Measurements from ENCODE around the gene ERI3. TPM values are rescaled to one million over a fixed set of nuclear protein-coding genes. Genes with fewer than 3 reads are reported as not detected.

ERI3 gene
- total RNA-seq, 1 donor from 2014 or later: 40.6 TPM

DNA sequence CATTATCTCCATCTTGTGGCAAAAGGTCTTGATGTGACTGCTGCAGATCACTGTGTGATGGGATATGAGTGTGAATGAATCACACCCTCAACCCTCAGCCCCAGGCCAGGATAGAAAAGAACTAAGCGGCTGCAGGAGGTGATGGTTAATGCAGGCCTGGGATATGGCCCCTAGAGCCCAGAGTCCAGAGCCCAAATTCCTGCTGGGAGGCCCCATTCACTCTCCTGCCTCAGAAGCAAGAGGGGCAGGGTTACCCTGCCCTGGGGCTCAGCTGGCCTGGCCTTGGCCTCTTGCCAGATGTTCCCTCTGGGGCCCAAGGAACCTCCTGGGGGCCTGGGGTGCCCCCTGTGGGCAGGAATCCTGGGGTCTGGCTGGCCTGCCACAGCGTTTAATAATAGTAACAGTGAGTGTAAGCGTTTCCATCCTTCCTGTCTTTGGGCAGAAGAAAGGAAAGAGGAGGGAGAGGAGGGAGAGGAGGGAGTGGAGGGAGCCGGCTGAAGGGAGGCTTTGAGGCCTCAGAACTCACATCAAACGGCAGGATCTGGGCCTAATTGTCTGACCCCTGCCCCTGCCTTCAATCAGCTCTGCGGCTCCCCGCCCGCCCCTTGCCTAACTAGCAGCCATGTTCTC lies 115.6 kb downstream of the ERI3 start:
- Mint-ChIP-seq H3K4me1 (ENCODE audit: low read depth) (peaks cover 4% of the 10 kb centered on the region), H3K9me3 (no peaks in the 10 kb centered on the region), H3K27me3 (ENCODE audit: low read depth) (no peaks in the 10 kb centered on the region), H3K36me3 (ENCODE audit: low read depth) (no peaks in the 10 kb centered on the region), H3K4me3 (ENCODE audit: low read depth) (no peak overlapping the region), H3K27ac (no peak overlapping the region)
- intact Hi-C loops (cut with micrococcal nuclease): no loop called here
- no peak for DNase-seq (ENCODE audit: low spot score)

DNA sequence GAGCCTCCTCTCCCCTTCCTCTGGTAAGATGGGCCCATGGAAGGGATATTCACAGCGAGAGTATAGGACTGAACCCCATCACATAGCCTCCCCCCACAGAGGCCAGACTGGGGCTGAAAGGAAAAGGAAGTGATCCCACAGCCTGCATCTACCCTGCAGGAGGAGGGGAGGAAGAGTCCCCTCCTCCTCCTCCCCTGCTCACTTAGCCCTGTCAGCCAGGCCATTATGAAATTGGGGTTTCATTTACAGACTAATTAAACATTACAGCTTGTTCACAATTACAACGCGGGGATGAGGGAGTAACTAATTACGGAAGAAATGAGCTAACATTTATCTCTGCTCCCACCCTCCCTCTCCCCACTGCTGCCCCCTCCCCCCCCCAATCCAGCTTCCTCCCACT lies 116.4 kb downstream of the ERI3 start:
- no peak overlapping the region for H3K27ac Mint-ChIP-seq
- peaks cover 4% of the 10 kb centered on the region for H3K4me1 Mint-ChIP-seq (ENCODE audit: low read depth)
- intact Hi-C loops (cut with micrococcal nuclease): no loop called here
- H3K36me3 Mint-ChIP-seq (ENCODE audit: low read depth): no peaks in the 10 kb centered on the region
- no peaks in the 10 kb centered on the region for H3K9me3 Mint-ChIP-seq
- no peak for DNase-seq (ENCODE audit: low spot score)
- H3K4me3 Mint-ChIP-seq (ENCODE audit: low read depth): no peak overlapping the region
- no peaks in the 10 kb centered on the region for H3K27me3 Mint-ChIP-seq (ENCODE audit: low read depth)

DNA sequence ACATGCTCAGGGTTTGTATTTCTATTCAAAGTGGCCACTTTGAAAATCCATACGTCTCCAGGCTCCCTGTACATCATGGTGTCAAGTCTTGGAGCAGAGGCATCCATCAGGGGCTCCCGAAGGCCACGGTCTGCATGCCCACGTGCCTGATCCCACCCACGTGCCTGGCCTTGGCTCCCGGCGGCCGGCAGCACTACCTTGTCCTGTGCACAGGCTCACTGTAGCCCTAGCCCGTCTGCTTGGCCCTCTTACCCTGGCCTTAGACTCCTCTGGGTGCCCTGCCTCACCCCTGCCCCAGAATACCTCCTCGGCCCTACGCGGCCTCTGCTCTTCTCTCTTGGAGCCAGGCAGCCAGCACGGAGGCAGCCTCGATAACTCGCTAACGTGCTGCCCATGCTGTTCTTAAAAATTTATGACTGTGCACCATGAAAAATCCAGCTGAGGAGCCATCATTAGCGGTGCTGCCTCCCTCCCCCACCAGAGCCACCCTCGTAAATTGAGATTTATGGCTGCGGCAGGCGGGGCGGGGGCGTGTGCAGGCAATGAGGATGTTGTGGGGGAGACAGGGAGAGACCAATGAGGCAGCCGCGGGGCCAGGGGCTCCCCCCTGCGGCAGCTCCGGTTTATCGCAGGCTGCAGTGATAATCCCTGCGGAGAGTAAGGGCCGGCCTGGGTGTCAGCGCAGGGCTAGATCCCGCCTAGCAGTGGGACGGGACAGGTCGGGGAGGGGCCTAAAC lies 117.2 kb downstream of the ERI3 start:
- peaks cover 4% of the 10 kb centered on the region for H3K4me1 Mint-ChIP-seq (ENCODE audit: low read depth)
- H3K27ac Mint-ChIP-seq: no peak overlapping the region
- H3K4me3 Mint-ChIP-seq (ENCODE audit: low read depth): no peak overlapping the region
- no peaks in the 10 kb centered on the region for H3K9me3 Mint-ChIP-seq
- intact Hi-C loops (cut with micrococcal nuclease): no loop called here
- peak; percentile 31 for DNase-seq (ENCODE audit: low spot score)
- no peaks in the 10 kb centered on the region for H3K27me3 Mint-ChIP-seq (ENCODE audit: low read depth)
- H3K36me3 Mint-ChIP-seq (ENCODE audit: low read depth): no peaks in the 10 kb centered on the region

DNA sequence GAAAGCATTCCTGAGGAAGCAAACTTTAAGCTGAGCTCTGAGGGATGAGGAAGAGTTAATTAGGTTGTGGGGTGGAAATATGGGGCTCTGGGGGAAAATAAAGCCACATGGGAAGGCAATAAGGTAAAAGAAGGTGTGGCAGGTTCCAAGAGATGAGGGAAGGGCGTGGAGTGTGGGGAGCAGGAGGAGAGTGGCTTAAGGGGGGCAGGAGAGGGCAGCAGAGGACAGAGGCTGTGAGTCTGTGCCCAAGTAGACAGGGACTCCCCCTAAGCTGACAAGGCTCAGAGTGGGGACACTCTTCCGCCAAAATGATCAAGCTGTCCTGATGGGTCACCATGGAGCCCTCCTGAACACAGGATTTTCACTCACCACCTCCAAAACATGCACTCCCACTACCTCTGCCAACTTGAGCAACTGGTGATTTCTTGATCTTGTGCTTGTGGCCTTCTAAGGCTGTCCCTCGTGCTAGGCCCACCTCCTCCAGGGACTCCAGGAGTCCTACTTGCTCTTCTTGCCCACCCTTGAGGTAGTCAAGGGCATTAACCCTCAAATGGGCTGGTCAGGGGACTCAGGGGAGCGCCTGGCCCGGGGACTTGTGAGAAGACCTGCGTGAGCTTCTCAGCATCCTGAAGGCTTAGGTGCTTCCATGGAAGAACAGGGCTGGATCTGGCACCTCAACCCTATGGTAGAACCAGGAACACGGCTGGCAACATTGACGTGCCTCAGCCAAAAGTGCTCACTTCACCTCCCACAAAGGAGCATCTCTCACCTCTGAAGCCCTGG lies 118.4 kb downstream of the ERI3 start:
- intact Hi-C loops (cut with micrococcal nuclease): no loop called here
- Mint-ChIP-seq H3K4me1 (ENCODE audit: low read depth) (peaks cover 4% of the 10 kb centered on the region), H3K27me3 (ENCODE audit: low read depth) (no peaks in the 10 kb centered on the region), H3K27ac (no peak overlapping the region), H3K9me3 (no peaks in the 10 kb centered on the region), H3K4me3 (ENCODE audit: low read depth) (no peak overlapping the region), H3K36me3 (ENCODE audit: low read depth) (no peaks in the 10 kb centered on the region)
- DNase-seq (ENCODE audit: low spot score): no peak

DNA sequence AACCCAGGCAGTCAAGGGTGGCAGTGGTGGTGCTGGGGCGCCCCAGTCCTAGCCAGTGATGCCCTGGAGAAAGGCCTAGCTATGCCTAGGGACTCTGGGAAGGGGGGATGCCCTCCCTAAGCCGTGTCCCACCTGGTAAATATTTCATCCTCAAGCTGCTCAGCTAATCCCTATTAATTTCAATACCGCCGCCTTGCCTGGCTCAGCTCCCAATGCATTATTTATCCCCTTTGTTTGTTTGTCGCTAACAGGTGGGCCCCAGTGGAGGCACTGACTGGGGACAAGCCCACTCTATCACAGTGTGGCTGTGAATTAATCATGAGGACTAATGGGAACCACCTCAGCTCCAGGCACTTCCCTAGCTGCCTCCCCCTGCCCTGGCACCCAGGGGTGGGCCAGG lies 119.2 kb downstream of the ERI3 start:
- no peak overlapping the region for H3K4me3 Mint-ChIP-seq (ENCODE audit: low read depth)
- no peaks in the 10 kb centered on the region for H3K36me3 Mint-ChIP-seq (ENCODE audit: low read depth)
- peaks cover 4% of the 10 kb centered on the region for H3K4me1 Mint-ChIP-seq (ENCODE audit: low read depth)
- H3K9me3 Mint-ChIP-seq: no peaks in the 10 kb centered on the region
- no peak for DNase-seq (ENCODE audit: low spot score)
- no peak overlapping the region for H3K27ac Mint-ChIP-seq
- H3K27me3 Mint-ChIP-seq (ENCODE audit: low read depth): no peaks in the 10 kb centered on the region
- intact Hi-C loops (cut with micrococcal nuclease): no loop called here

DNA sequence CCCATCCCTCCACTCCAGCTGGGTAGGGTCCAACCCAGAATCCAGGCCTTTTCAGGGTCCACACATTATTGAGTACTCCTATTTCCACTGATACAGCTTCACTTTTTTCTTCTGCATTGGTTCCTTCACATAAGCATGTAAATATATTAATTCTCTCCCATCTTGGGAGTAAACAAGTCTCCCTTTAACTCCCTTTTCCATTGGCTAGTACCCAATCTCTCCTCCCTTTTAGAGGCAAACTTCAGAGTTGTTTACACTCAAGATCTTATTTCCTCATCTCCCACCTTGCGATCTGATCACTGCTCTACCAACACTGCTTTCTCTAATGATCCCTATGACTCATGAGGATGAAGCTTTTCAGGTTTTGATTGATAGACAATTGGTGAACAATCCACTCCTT lies 121.5 kb downstream of the ERI3 start:
- peaks cover 4% of the 10 kb centered on the region for H3K4me1 Mint-ChIP-seq (ENCODE audit: low read depth)
- no peaks in the 10 kb centered on the region for H3K27me3 Mint-ChIP-seq (ENCODE audit: low read depth)
- DNase-seq (ENCODE audit: low spot score): no peak
- H3K36me3 Mint-ChIP-seq (ENCODE audit: low read depth): no peaks in the 10 kb centered on the region
- H3K9me3 Mint-ChIP-seq: no peaks in the 10 kb centered on the region
- intact Hi-C loops (cut with micrococcal nuclease): no loop called here
- no peak overlapping the region for H3K27ac Mint-ChIP-seq
- H3K4me3 Mint-ChIP-seq (ENCODE audit: low read depth): no peak overlapping the region

DNA sequence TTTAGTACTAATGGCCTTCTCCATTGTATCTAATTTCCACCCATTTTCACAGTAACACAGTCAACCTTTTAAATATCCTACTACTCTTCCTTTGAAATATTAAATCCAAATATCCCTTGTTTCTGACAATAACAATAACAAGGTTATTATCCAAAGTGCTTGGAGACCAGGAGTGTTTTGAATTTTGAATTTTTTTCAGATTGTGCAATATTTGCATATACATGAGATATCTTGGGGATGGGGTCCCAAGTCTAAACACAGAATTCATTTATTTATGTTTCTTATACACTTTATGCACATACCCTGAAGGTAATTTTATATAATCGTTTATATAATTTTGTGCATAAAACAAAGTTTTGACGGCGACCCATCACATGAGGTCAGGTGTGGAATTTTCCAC lies 124.3 kb downstream of the ERI3 start:
- no peak overlapping the region for H3K27ac Mint-ChIP-seq
- no peaks in the 10 kb centered on the region for H3K36me3 Mint-ChIP-seq (ENCODE audit: low read depth)
- intact Hi-C loops (cut with micrococcal nuclease): no loop called here
- DNase-seq (ENCODE audit: low spot score): no peak
- H3K27me3 Mint-ChIP-seq (ENCODE audit: low read depth): no peaks in the 10 kb centered on the region
- H3K9me3 Mint-ChIP-seq: no peaks in the 10 kb centered on the region
- H3K4me1 Mint-ChIP-seq (ENCODE audit: low read depth): no peaks in the 10 kb centered on the region
- no peak overlapping the region for H3K4me3 Mint-ChIP-seq (ENCODE audit: low read depth)

DNA sequence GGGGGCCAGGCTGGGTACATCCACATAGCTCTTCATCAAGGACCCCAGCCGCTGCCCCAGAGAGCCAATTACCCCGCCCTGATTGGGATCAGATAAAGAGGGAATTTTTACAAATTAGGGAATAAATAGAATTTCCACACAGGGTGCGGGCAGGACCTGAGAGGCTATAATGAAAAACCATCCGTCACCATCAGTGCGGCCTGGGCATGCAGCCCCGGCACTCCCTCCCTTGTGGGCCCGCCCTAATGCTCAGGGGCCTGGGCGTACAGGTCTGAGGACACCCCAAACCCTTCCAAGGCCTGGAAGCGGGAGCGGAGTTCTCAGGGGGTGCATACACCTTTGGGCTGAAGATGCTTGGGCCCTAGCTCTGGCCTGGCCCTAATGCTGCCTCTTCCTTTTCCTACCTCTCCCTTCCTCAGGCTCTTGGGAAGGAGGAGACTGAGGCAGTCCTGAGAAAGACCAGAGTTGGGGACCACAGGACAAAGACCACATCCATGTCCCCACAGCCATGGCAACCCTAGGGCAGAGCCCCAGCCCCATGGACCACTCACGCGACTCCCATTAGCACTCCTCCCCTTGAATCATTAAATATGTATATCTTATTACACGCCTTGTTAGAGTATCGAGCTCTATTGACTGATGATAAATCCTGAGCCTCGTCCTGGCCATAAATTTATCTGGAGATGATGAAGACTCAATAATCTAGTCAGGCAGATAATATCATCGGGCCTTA lies 125.5 kb downstream of the ERI3 start:
- no peaks in the 10 kb centered on the region for H3K9me3 Mint-ChIP-seq
- H3K27ac Mint-ChIP-seq: no peak overlapping the region
- no peaks in the 10 kb centered on the region for H3K4me1 Mint-ChIP-seq (ENCODE audit: low read depth)
- no peaks in the 10 kb centered on the region for H3K36me3 Mint-ChIP-seq (ENCODE audit: low read depth)
- no peak for DNase-seq (ENCODE audit: low spot score)
- H3K4me3 Mint-ChIP-seq (ENCODE audit: low read depth): no peak overlapping the region
- H3K27me3 Mint-ChIP-seq (ENCODE audit: low read depth): no peaks in the 10 kb centered on the region
- intact Hi-C loops (cut with micrococcal nuclease): no loop called here

DNA sequence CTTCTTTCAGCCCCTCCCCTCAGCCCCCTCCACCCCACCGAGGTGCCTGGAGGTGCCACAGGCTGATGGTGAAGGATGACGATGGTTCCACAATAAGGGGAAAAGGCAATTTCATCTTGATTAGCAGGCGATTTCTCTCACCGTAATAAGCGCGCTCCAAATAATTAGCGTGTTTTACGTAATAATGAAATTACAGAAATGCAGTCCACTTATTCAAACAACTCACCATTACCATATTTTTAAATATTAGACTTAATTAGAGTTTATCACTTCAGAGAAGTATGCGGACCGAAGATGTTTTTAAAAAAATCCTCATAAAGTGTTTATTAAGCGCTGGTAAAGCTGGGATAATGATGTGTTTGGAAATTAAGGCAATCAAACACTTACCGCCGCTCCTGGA lies 126.8 kb downstream of the ERI3 start:
- H3K27ac Mint-ChIP-seq: no peak overlapping the region
- no peaks in the 10 kb centered on the region for H3K4me1 Mint-ChIP-seq (ENCODE audit: low read depth)
- no peaks in the 10 kb centered on the region for H3K36me3 Mint-ChIP-seq (ENCODE audit: low read depth)
- no peaks in the 10 kb centered on the region for H3K27me3 Mint-ChIP-seq (ENCODE audit: low read depth)
- intact Hi-C loops (cut with micrococcal nuclease): no loop called here
- no peak for DNase-seq (ENCODE audit: low spot score)
- H3K4me3 Mint-ChIP-seq (ENCODE audit: low read depth): no peak overlapping the region
- no peaks in the 10 kb centered on the region for H3K9me3 Mint-ChIP-seq

DNA sequence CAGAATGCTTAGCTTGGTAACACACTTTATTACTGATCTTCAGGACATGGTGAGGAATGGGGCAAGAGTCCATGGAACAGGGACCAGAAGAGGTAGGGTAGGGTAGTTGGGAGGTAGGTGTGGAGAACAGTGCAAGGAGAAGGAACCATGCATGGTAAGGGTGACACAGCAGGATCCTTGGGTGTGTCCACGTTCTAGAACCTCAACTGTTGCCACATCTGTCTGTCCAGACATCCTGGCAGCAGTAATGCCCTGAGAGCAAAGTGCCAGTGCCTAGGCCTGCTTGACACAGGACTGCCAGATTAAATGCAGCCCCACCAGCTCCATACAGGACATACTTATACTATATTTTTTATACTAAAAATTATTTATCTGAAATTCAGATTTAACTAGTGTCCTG lies 127.8 kb downstream of the ERI3 start:
- H3K4me3 Mint-ChIP-seq (ENCODE audit: low read depth): no peak overlapping the region
- H3K27me3 Mint-ChIP-seq (ENCODE audit: low read depth): no peaks in the 10 kb centered on the region
- H3K9me3 Mint-ChIP-seq: no peaks in the 10 kb centered on the region
- no peaks in the 10 kb centered on the region for H3K4me1 Mint-ChIP-seq (ENCODE audit: low read depth)
- H3K27ac Mint-ChIP-seq: no peak overlapping the region
- DNase-seq (ENCODE audit: low spot score): no peak
- no peaks in the 10 kb centered on the region for H3K36me3 Mint-ChIP-seq (ENCODE audit: low read depth)
- intact Hi-C loops (cut with micrococcal nuclease): no loop called here

DNA sequence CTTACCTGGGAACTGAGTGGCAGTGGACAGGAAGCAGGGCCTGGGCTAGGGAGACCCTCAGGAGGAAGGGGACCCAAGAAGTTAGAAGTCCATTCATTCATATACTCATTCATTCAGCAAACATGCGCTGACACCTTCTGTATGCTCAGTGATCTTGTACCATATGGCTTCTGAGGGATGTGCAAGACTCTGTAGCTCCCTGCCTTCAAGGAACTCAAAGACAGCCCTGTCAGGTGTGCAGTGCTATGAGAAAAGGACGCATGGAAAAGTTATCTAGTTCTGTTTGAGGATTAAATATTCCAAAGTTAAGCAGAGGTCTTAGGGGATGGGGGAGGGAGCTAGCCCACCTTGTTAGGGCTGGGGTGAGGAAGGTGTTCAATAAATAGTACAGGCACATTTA lies 129.3 kb downstream of the ERI3 start:
- intact Hi-C loops (cut with micrococcal nuclease): no loop called here
- Mint-ChIP-seq H3K36me3 (ENCODE audit: low read depth) (peaks cover 5% of the 10 kb centered on the region), H3K27ac (no peak overlapping the region)

DNA sequence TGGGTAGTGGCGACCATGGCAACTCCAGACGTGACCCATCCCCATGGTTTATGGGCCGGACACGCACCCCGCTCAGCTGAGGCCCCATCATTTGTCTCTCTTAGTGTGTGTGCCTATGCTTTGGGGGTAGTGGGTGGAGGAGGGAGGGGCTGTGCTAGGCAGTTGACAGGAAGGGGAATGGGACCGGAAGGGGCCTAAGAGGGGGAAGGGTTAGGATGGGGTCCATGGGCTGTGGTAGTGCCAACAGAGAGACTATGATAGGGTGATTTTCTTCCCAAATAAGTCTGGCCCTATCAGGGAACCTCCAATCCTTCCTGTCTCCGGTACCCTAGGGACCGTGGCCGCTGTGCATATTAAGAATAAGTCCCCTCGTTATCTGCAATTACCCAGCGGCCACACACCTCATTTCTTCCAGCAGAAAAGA lies 131.9 kb downstream of the ERI3 start:
- Mint-ChIP-seq H3K36me3 (ENCODE audit: low read depth) (peaks cover 21% of the 10 kb centered on the region), H3K27ac (no peak overlapping the region), H3K4me1 (ENCODE audit: low read depth) (no peaks in the 10 kb centered on the region), H3K9me3 (no peaks in the 10 kb centered on the region), H3K27me3 (ENCODE audit: low read depth) (no peaks in the 10 kb centered on the region), H3K4me3 (ENCODE audit: low read depth) (no peak overlapping the region)
- intact Hi-C loops (cut with micrococcal nuclease): no loop called here
- no peak for DNase-seq (ENCODE audit: low spot score)

More for the DNA sequence above, 129.3 kb downstream of the ERI3 start:
- no peak overlapping the region for H3K4me3 Mint-ChIP-seq (ENCODE audit: low read depth)
- no peak for DNase-seq (ENCODE audit: low spot score)
- H3K27me3 Mint-ChIP-seq (ENCODE audit: low read depth): no peaks in the 10 kb centered on the region
- no peaks in the 10 kb centered on the region for H3K9me3 Mint-ChIP-seq
- no peaks in the 10 kb centered on the region for H3K4me1 Mint-ChIP-seq (ENCODE audit: low read depth)
